HEK293 (cell line): ENCODE results near the gene CHMP6.

Source experiments
- CTCF ChIA-PET: fragments of 350-600 bp; formaldehyde crosslinking; extraction: SDS; loops from one replicate; lab custom pipeline; 2021; ENCODE audit warnings: antibody characterized with exemption; lab: Yijun Ruan, JAX
- POLR2A ChIA-PET: fragments of 300-600 bp; formaldehyde crosslinking; extraction: SDS; loops from one replicate; lab custom pipeline; 2020; ENCODE audit warnings: antibody characterized with exemption, inconsistent platforms; lab: Yijun Ruan, JAX
- H3K27ac ChIP-seq: fragments of 200-500 bp; sonication (Bioruptor generic); 2 replicates; pipeline ENCODE4 v1.5.1; 2014; ENCODE audit warnings: low read depth, low read length, control low read depth, inconsistent platforms; ENCODE audit errors: extremely low read depth
- H3K36me3 ChIP-seq, 2 experiments: fragments of 200-500 bp in 1 of 2; sonication (Bioruptor generic) in 1 of 2; 1 replicate in 1 of 2; 2 replicates in 1 of 2; pipeline ENCODE4 v1.5.1; 2014 to 2017; ENCODE audit warnings: inconsistent platforms in 2 of 2, low read length in 2 of 2; ENCODE audit not compliant: control insufficient read depth in 2 of 2, insufficient read depth in 1 of 2
- H3K4me1 ChIP-seq: fragments of 200-500 bp; sonication (Bioruptor generic); 2 replicates; pipeline ENCODE4 v1.5.1; 2014; ENCODE audit warnings: mild to moderate bottlenecking, low read length, inconsistent platforms; ENCODE audit not compliant: control insufficient read depth, insufficient read depth
- H3K4me3 ChIP-seq: 2 replicates; pipeline ENCODE4 v1.5.1; 2011; ENCODE audit warnings: low read depth, mild to moderate bottlenecking, control low read depth, low read length, moderate library complexity
- H3K9me3 ChIP-seq: fragments of 200-500 bp; sonication (Bioruptor generic); 2 replicates; pipeline ENCODE4 v1.5.1; 2014; ENCODE audit warnings: low read depth, low read length, inconsistent platforms; ENCODE audit not compliant: control insufficient read depth, insufficient read depth
- HOXA7 ChIP-seq: sonication (generic); formaldehyde crosslinking; IDR thresholded peaks from 2 replicates; pipeline ENCODE4 v1.8.1; 2022; ENCODE audit warnings: missing genetic modification reagents, borderline replicate concordance
- INSM2 ChIP-seq: fragments of 450-650 bp; formaldehyde crosslinking; IDR thresholded peaks from 2 replicates; pipeline ENCODE4 v1.5.1; 2016; ENCODE audit warnings: missing biosample characterization, missing genetic modification characterization
- PRDM10 ChIP-seq: fragments of 450-650 bp; formaldehyde crosslinking; IDR thresholded peaks from 2 replicates; pipeline ENCODE4 v1.5.1; 2016; ENCODE audit warnings: missing biosample characterization, missing genetic modification characterization
- TCF7L2 ChIP-seq: IDR thresholded peaks from 2 replicates; pipeline ENCODE4 v1.6.1; 2011; ENCODE audit warnings: low read depth, mild to moderate bottlenecking, inconsistent platforms, low read length, moderate library complexity, borderline replicate concordance
- TRIM28 ChIP-seq: IDR thresholded peaks from 2 replicates; pipeline ENCODE4 v1.6.1; 2011; ENCODE audit warnings: low read length, control low read depth, borderline replicate concordance
- ZNF138 ChIP-seq: fragments of 450-650 bp; formaldehyde crosslinking; IDR thresholded peaks from 2 replicates; pipeline ENCODE4 v1.5.1; 2016; ENCODE audit warnings: missing biosample characterization, missing genetic modification characterization, borderline replicate concordance
- ZNF302 ChIP-seq: fragments of 450-650 bp; formaldehyde crosslinking; IDR thresholded peaks from 2 replicates; pipeline ENCODE4 v1.5.1; 2016; ENCODE audit warnings: missing biosample characterization, missing genetic modification characterization, low read depth
- ZNF341 ChIP-seq: fragments of 450-650 bp; formaldehyde crosslinking; IDR thresholded peaks from 2 replicates; pipeline ENCODE4; 2016; ENCODE audit warnings: low read depth, missing biosample characterization, missing genetic modification characterization
- ZNF37A ChIP-seq: fragments of 450-650 bp; IDR thresholded peaks from 2 replicates; pipeline ENCODE4 v1.5.1; 2018; ENCODE audit warnings: missing biosample characterization, missing genetic modification characterization
- ZNF610 ChIP-seq: fragments of 450-650 bp; formaldehyde crosslinking; IDR thresholded peaks from 2 replicates; pipeline ENCODE4 v1.5.1; 2016; ENCODE audit warnings: missing biosample characterization, missing genetic modification characterization, borderline replicate concordance
- ZNF785 ChIP-seq: fragments of 450-650 bp; formaldehyde crosslinking; IDR thresholded peaks from 2 replicates; pipeline ENCODE4 v1.5.1; 2016; ENCODE audit warnings: missing biosample characterization, missing genetic modification characterization
- TF ChIP-seq, protein P1 (sequence below): fragments of 450-650 bp; formaldehyde crosslinking; IDR thresholded peaks from 2 replicates; pipeline ENCODE4 v1.5.1; 2016; ENCODE audit warnings: missing biosample characterization, missing genetic modification characterization
- TF ChIP-seq, protein P2 (sequence below): fragments of 450-650 bp; formaldehyde crosslinking; IDR thresholded peaks from 2 replicates; pipeline ENCODE4 v1.5.1; 2016; ENCODE audit warnings: missing biosample characterization, missing genetic modification characterization
- TF ChIP-seq, protein P3 (sequence below): fragments of 450-650 bp; formaldehyde crosslinking; IDR thresholded peaks from 2 replicates; pipeline ENCODE4 v1.5.1; 2016; ENCODE audit warnings: missing biosample characterization, missing genetic modification characterization, low read depth

CHMP6 gene

DNA sequence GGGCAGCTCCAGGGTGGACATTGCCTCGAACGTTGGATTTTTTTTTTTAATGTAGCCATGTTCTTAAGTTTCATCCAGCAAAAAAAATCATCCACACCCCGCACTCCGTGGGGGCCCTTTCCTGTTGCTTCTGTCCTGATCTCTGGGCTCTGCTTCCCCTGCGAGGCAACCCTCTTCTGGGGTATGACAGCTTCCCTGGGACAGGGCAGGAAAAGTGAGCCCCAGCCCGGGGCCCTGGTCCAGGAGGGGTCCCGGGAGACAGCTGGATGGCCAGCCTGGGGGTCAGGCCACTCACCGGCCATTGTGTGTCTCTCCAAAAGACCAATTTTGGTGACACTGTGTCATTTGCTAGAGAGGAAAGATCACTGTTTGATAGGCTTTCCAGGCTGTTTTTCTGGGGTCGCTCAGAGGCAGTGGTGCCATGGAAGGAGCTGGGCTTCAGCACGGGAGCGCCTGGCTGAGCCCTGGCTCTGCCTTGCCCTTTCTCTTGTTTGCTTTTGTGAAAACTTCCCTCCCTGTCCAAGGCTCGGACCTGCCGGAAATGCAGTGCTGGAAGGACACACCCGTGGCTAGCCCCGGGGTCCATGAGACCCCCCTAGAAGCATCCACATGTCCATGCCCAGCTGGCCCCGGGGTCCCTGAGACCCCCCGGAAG is 41.0 kb upstream of the CHMP6 start:
- H3K27ac ChIP-seq, result no peak overlapping the region
- H3K4me1 ChIP-seq, result no peaks in the 10 kb centered on the region
- CTCF ChIA-PET, result no interaction called here
- no peaks in the 10 kb centered on the region for H3K9me3 ChIP-seq
- TF ChIP-seq ZNF610 (tag by site-specific recombination) (no peak), PRDM10 (no peak), ZNF302 (tag by site-specific recombination) (no peak), TRIM28 (no peak), ZNF785 (tag by site-specific recombination) (no peak), TCF7L2 (no peak), INSM2 (tag by site-specific recombination) (no peak), ZNF138 (tag by site-specific recombination) (no peak), ZNF37A (tag by site-specific recombination) (no peak), ZNF341 (tag by site-specific recombination) (no peak), HOXA7 (CRISPR knock-in tag) (no peak)
- TF ChIP-seq, protein P1, sequence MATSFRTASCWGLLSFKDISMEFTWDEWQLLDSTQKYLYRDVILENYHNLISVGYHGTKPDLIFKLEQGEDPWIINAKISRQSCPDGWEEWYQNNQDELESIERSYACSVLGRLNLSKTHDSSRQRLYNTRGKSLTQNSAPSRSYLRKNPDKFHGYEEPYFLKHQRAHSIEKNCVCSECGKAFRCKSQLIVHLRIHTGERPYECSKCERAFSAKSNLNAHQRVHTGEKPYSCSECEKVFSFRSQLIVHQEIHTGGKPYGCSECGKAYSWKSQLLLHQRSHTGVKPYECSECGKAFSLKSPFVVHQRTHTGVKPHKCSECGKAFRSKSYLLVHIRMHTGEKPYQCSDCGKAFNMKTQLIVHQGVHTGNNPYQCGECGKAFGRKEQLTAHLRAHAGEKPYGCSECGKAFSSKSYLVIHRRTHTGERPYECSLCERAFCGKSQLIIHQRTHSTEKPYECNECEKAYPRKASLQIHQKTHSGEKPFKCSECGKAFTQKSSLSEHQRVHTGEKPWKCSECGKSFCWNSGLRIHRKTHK (tag by site-specific recombination), result no peak
- TF ChIP-seq, protein P2, sequence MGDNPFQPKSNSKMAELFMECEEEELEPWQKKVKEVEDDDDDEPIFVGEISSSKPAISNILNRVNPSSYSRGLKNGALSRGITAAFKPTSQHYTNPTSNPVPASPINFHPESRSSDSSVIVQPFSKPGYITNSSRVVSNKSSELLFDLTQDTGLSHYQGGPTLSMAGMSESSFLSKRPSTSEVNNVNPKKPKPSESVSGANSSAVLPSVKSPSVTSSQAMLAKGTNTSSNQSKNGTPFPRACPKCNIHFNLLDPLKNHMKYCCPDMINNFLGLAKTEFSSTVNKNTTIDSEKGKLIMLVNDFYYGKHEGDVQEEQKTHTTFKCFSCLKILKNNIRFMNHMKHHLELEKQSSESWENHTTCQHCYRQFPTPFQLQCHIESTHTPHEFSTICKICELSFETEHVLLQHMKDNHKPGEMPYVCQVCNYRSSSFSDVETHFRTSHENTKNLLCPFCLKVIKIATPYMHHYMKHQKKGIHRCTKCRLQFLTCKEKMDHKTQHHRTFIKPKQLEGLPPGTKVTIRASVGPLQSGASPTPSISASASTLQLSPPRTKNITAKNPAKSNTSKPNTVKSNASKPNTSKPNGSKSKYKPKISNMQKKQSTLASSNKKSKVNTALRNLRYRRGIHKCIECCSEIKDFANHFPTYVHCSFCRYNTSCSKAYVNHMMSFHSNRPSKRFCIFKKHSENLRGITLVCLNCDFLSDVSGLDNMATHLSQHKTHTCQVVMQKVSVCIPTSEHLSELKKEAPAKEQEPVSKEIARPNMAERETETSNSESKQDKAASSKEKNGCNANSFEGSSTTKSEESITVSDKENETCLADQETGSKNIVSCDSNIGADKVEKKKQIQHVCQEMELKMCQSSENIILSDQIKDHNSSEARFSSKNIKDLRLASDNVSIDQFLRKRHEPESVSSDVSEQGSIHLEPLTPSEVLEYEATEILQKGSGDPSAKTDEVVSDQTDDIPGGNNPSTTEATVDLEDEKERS (tag by site-specific recombination), result no peak
- TF ChIP-seq, protein P3, sequence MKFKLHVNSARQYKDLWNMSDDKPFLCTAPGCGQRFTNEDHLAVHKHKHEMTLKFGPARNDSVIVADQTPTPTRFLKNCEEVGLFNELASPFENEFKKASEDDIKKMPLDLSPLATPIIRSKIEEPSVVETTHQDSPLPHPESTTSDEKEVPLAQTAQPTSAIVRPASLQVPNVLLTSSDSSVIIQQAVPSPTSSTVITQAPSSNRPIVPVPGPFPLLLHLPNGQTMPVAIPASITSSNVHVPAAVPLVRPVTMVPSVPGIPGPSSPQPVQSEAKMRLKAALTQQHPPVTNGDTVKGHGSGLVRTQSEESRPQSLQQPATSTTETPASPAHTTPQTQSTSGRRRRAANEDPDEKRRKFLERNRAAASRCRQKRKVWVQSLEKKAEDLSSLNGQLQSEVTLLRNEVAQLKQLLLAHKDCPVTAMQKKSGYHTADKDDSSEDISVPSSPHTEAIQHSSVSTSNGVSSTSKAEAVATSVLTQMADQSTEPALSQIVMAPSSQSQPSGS (tag by site-specific recombination), result no peak
- POLR2A ChIA-PET, result interaction anchor here (0.6 kb wide), 1 partner anchor 526 kb away, joined by 3 read pairs; no protein-coding TSS in a partner anchor
- H3K36me3 ChIP-seq, result peaks cover 5 to 53% of the 10 kb centered on the region in 2 experiments; a peak in 2 of 3 replicates
- no peak overlapping the region for H3K4me3 ChIP-seq
